Measurements from ENCODE around the gene SND1.

Gene SND1

GRCh38 chr7:127996253-127997071, 344.5 kb downstream of the SND1 start:
- no peak for DNase-seq (ENCODE audit: low read depth)

DNA sequence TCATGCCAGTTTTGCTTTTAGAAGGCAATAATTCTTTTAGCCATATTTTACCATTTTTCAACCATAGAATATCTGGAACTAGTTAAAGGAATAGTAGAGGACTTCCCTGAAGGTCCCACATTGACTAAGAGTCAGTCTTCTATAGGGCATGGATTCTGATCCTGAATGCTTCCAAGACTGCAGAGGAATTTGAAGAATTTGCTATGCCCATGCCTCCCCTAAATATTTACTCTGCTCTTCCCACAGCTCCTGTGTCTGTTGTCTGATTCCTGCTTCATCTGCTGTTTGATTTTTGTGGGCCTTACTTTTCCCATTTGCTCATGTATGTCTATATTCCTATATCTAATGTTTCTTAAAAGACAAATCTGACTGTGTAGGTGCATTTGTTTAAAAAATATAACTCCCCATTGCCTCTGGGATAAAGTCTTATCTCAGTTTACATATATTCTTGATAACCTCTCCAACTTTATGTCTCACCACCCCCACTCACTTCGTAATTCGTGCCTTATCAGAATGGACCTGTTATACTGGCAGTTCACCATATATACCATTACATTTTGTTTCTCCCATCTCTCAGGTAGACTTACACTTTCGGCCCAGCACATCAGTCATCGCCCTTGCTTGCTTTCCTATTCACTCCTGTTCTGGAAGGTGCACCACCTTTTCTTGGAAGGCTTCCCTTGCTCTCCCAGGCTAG, 345.4 kb downstream of the SND1 start:
- DNase-seq (ENCODE audit: low read depth) = no peak

DNA sequence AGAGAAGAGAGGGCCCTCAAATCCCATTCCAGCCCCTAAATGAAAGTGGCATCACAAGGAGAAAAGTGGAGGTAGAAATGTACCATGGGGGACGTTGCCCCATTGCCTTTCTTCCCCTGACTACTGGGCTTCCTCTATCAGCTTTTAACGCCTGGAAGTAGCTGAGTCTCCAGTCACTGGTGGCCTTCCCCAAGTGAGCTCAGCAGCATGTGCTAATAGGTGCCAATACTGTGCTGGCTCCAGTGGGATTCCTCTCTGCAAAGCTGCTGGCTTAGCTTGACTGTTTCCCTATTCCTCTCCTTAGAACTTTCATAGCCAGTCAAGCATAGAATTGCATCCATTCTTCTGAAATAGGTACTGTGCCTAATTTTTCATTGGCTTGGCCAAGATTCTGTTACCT, 346.7 kb downstream of the SND1 start:
- no peak for DNase-seq (ENCODE audit: low read depth)

GRCh38 chr7:128000048-128000447, 348.1 kb downstream of the SND1 start:
- DNase-seq (ENCODE audit: low read depth) = no peak

GRCh38 chr7:128000854-128001265, 348.9 kb downstream of the SND1 start:
- DNase-seq (ENCODE audit: low read depth) = no peak

DNA sequence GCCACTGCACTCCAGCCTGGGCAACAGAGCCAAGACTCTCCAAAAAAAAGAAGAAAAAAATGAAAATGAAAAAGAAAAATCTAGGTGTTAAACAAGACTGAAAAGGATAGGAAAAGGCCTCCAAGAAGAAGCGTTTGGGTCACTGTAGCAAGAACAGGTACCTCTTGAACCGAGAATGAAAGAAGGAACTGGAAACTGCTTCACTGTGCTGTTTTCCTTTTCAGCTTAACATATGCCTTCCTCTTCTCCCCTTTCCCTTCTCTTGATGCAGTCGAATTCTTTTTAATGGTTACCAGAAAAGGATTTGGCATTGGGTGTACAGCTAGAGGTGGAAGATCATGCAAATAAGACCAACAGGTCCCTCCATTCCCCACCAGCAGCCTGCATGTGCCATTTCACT, 351.2 kb downstream of the SND1 start:
- DNase-seq (ENCODE audit: low read depth) = no peak

DNA sequence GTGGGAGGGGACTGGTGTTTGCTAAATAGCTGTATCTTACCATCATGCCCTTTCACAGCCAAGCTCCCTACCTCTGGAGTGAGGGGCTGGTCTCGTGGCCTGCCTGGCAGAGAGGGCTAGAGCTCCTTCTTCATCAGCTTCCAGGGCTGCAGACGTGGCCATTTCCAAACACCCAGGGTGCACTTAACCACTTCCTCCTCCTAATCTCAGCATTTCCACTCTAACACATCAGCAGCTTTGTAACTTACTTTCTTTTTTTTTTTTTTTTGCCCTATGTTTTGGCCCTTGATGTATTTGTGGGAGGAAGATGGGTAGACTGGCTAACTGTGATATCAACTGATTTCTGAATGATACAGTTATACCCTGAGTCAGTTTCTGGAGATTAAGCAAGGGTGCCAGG, 351.8 kb downstream of the SND1 start:
- DNase-seq (ENCODE audit: low read depth) = no peak

GRCh38 chr7:128004623-128005022, 352.6 kb downstream of the SND1 start:
- no peak for DNase-seq (ENCODE audit: low read depth)

GRCh38 chr7:128005117-128005516, 353.1 kb downstream of the SND1 start:
- DNase-seq (ENCODE audit: low read depth) = no peak

DNA sequence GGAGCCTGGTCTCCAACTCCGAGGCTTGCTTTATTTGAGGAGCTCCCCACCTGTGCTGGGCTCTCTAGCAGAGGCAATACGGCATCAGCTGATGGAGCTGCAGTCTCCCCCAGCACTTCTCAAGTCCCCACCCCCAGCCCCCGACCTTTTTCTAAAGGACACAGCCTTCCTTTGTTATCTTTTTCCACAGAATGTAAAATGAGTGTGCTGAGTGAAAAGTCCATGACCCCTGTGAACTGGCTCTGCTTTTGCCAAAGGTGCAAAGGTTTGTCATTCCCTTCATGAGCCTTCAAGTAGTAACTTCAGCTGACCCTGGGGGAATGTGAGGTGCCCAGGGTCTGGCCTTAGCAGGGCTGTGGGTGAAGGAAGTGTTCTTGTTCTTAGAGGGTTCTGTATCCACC, 353.8 kb downstream of the SND1 start:
- no peak for DNase-seq (ENCODE audit: low read depth)

GRCh38 chr7:128006550-128007302, 354.7 kb downstream of the SND1 start:
- DNase-seq (ENCODE audit: low read depth) = no peak

GRCh38 chr7:128007303-128007680, 355.3 kb downstream of the SND1 start:
- no peak for DNase-seq (ENCODE audit: low read depth)

DNA sequence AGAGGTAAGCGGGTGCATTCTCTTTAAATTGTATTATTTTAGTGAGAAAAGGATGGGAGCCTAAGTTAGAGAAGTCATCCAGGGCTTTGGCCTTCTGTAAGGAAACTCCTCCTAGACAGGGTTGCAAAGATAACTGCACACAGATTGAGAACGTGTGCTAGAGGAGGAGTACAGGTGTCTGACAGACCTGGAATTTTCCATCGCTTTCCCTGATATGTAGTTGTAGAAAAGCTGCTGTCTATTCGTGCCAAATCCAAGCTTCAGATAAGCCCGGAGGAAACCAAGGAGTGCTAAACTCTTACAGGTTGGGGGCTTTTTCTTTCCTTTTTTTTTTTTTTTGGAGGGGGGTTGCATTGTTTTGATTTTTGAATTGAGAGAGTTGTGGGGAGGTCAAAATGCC, 356.1 kb downstream of the SND1 start:
- DNase-seq (ENCODE audit: low read depth) = no peak

- DNase-seq (ENCODE audit: low read depth) = no peak
Measured at GRCh38 chr7:128008744-128009143, 356.8 kb downstream of the SND1 start.

GRCh38 chr7:128010391-128011127, 358.6 kb downstream of the SND1 start:
- no peak for DNase-seq (ENCODE audit: low read depth)

DNA sequence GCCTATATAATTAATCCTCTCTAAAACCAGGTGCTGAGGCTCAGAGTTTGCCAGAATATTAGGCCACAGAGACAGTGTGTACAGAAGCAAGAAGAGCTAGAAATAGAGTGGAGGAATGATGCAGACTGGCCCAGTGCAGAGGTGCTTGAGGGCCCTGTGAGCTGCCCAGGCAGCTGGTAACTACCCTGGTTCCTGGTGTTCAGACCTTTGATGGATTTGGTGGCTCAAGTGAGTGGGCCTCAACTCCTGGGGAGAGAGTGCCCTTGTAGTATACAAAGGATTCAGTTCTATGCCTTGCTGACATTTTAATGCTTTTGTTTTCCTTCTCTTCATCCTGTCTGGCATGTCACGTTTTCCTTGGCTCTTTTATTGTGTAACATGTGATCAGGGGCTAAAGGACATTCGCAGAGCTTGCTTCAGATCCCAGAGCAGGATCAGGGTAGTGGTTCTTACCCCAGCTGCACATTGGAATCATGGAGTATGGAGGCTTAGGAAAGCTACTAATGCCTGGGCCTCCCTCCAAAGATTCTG, 359.2 kb downstream of the SND1 start:
- no peak for DNase-seq (ENCODE audit: low read depth)

DNA sequence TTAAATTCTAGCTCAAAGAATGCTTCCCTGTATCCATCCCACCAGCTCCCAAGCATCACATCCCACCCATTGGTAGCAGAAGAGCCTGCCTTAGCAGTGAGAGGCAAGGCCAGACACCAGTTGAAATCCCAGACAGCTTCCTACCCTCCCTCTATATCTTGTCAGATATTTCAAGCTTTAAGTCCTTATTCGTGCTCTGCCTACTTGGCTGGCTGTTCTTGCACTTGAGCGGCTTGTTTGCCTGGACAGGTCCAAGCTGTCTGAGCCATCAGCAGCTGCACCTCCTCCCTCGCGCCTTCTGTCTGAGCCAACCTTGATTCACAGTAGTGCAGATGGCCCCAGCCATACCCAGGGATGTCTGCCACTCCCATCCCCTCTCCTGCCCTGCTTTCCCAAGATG, 362.8 kb downstream of the SND1 start:
- no peak for DNase-seq (ENCODE audit: low read depth)

DNA sequence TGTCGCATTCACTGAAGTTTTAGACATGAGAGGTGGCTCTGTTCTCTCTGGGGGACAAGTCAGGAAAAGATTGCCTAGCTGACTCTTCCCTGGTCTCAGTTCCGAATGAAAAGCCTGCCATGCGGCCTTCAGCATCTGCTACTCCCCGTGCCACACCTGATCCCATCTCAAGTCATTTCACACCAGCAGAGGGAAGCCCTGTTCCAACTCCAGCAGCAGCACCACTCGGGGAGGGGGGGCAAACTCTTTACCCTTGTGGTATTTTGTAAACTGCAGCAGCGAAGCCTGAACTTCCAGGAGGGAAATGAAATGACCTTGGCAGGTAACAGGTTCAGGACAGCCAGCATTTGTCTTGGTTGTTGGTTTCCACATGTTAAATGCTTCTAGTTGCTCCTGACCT, 365.5 kb downstream of the SND1 start:
- no peak for DNase-seq (ENCODE audit: low read depth)

GRCh38 chr7:128017862-128018845, 366.2 kb downstream of the SND1 start:
- DNase-seq (ENCODE audit: low read depth) = no peak

DNA sequence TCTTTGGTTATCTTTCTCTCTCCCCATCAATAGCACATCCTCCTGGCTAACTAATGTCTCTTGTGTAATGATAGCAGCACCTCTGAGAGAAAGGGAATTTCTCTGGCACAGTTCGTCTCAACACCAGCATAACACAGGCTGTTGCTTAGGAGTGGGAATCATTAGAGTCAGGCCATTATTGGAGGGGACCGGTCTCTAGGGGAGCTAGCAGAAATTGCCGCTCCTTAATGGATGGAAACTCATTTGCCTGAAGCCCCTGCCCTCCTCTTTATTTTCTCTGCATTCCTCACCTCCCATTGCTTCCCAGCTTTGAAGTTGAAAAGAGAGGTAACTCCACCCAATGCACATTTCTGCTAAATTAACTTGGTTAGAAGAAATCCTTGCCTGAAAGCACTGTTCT, 367.3 kb downstream of the SND1 start:
- DNase-seq (ENCODE audit: low read depth) = no peak

DNA sequence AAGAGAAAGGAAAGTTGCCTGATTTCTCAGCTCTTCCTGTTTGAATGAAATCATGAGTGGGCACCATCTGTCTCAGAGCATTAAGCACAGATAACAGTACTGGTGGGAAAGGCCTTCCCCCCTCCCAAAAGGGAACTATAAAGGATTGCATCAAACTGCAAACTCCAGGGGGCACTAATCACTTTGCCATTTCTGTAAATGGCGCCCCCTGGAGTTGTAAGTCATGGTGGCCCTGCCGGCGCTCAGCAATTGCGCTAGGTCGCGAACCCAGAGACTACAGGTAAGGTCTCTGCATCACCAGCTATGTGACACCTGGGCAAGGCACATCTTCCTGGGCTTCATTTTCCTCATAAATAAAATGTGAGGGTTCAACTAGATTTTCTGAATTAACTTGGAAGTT, 368.2 kb downstream of the SND1 start:
- DNase-seq (ENCODE audit: low read depth) = no peak

Data from HS-27A (cell line).